Right cardiac atrium (tissue), 5 donors: ENCODE data around the gene TCIRG1. TPM values are rescaled to one million over a fixed set of nuclear protein-coding genes. Genes with fewer than 3 reads are reported as not detected.

Source experiments
- ATAC-seq, 2 donors: fragments of 200-7000 bp; cut with Tn5 transposase; one replicate each; pipeline versions ENCODE4 v1.8.0 to v1.9.1; 2020; ENCODE audit warnings: moderate library complexity in 2 of 2, mild to moderate bottlenecking in 1 of 2
- DNase-seq, 3 donors: peaks; one replicate each; pipeline ENCODE4 v3.0.0-alpha.2; 2020
- H3K27ac ChIP-seq: one replicate; pipeline ENCODE4 v1.5.1; 2013; ENCODE audit warnings: mild to moderate bottlenecking, low read length, control low read depth, moderate library complexity
- H3K27me3 ChIP-seq: one replicate; pipeline ENCODE4 v1.6.1; 2013; ENCODE audit not compliant: control insufficient read depth, insufficient read depth
- H3K4me1 ChIP-seq: one replicate; pipeline ENCODE4 v1.6.1; 2013; ENCODE audit warnings: low read length; ENCODE audit not compliant: control insufficient read depth, insufficient read depth
- H3K4me3 ChIP-seq: one replicate; pipeline ENCODE4 v1.5.1; 2013; ENCODE audit warnings: low read length, control low read depth
- H3K9me3 ChIP-seq: one replicate; pipeline ENCODE4 v1.6.1; 2013; ENCODE audit warnings: low read length; ENCODE audit not compliant: control insufficient read depth
- WGBS: extraction: QIAGEN DNeasy Blood & Tissue Kit; methylation state at CpG from one replicate; pipeline ENCODE4 v1.1.7; 2013; 5-methylcytosine and 5-hydroxymethylcytosine counted together
- intact Hi-C, 4 donors: fragments of 100-400 bp; cut with DNase I; formaldehyde crosslinking; loops; one replicate each; pipeline versions ENCODE4 v1.11.0 to v1.14.0; 2022 to 2023
- polyA plus RNA-seq: library from polyadenylated mRNA; stranded (reverse); fragments of 200-250 nt; gene quantifications from one replicate; pipeline ENCODE4 v1.2.3, GENCODE V29; 2013
- total RNA-seq, 4 donors: library from RNA; stranded (reverse); fragmentation: NEBNext Ultra II Directional; extraction: Animal tissue kit (Norgen Biotek cat#: 25700); gene quantifications; one replicate each; pipeline ENCODE4 v1.2.1, GENCODE V29; 2021
- donor health status: healthy with polysubstance abuse.
- donor health status: DM: no; HTN: yes; CAD: no.
- donor health status: DM: no; HTN: no; CAD: no.
- donor health status: DM: no; HTN: yes; CAD: no; lungs with severe emphysema.
- donor health status: DM: yes; HTN: yes; CAD: no.

Gene TCIRG1
- total and polyA plus RNA-seq, 5 donors: 23.4 to 40.2 (median 38.3) TPM

DNA sequence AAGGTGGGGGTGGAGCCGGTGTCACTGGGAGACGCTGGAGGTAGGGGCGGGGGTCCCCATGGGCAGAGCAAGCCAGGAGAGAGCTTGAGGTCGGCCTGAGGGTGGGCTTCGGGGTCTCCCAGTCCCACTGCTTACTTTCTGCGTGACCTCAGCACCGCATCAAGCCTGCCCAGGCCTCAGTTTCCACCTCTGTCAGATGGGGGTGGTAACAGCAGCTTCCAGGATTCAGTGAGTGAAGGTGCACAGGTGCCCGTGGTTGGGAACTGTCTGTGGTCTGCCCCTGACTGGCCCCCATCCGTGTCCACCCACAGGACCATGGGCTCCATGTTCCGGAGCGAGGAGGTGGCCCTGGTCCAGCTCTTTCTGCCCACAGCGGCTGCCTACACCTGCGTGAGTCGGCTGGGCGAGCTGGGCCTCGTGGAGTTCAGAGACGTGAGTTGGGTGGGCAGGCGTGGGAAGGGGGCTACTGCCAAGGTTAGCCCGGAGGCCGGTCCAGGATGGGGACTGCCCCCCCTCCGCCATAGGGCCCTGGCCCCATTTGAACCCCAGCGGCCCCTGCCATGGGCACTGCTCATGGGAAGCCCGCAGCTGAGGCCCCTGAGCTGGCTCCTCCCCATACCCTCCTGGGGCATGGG, 2.2 kb downstream of the TCIRG1 start:
- intact Hi-C loops: no loop called here
- Histone ChIP-seq H3K4me1 (peaks cover 11% of the 10 kb centered on the region), H3K27me3 (no peaks in the 10 kb centered on the region), H3K9me3 (no peaks in the 10 kb centered on the region), H3K4me3 (peak overlapping the region; percentile 73), H3K27ac (peak overlapping the region; percentile 14)
- peak; percentile 31 to 64 (median 58) for DNase-seq
- ATAC-seq: no peak
- WGBS: 81% methylated on average over 23 of the region's 23 CpGs

DNA sequence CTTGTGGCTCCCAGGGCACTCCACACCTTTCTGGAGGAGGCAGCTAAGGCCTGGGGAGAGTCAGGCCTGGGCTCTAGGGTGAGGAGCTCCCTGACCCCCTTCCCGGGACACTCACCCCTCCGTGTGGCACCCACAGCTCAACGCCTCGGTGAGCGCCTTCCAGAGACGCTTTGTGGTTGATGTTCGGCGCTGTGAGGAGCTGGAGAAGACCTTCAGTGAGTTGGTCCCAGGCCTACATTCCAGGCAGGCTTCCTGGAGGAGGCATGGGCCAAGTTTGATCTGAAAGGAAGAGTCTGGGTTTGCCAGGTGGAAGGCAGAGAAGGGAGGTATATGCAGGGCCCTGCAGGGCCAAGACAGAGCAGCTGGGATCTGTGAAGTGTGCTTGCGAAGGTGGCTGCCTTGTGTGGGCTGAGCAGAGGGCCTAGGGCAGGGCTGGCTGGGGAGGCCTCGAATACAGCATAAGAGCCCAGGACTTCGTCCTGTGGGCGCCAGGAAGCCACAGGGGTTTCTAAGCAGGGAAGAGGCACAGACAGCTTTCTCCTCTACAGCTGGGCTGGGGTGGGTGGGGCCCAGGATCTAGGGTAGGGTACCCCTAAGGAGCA, 2.9 kb downstream of the TCIRG1 start:
- no peak overlapping the region for H3K4me3 ChIP-seq
- DNase-seq (peak in 1 of 3 donors; percentile 38), ATAC-seq (no peak)
- no peaks in the 10 kb centered on the region for H3K27me3 ChIP-seq
- H3K9me3 ChIP-seq: no peaks in the 10 kb centered on the region
- H3K27ac ChIP-seq: no peak overlapping the region
- 86% methylated on average over 12 of the region's 12 CpGs for WGBS
- intact Hi-C loops: no loop called here
- H3K4me1 ChIP-seq: peaks cover 11% of the 10 kb centered on the region

DNA sequence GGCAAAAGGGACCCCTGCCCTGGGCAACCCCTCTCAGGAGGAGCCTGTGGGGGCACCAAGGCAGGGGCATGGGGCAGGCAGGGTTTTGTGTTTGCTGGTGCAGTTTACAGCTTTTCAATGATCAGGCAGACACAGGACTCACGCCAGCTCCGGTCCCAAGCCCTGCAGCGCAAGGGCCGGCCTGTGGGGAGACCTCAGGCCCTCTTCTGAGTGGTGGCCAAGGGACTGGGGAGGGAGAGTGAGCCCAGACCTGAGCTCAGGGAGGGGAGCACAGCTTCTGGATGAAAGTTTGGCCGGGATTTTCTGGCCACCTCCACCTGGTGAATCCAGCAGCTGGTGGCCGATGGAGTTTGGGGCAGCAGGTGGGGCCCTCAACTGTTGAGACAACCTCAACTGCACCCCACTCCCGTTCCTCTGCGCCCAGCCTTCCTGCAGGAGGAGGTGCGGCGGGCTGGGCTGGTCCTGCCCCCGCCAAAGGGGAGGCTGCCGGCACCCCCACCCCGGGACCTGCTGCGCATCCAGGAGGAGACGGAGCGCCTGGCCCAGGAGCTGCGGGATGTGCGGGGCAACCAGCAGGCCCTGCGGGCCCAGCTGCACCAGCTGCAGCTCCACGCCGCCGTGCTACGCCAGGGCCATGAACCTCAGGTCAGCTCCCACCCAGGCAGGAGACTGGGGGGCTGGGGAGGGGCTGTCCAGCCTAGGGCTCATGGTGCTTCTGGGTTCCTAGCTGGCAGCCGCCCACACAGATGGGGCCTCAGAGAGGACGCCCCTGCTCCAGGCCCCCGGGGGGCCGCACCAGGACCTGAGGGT, 3.6 kb downstream of the TCIRG1 start:
- DNase-seq (peak in 2 of 3 donors; percentile 18 to 61), ATAC-seq (no peak)
- no peaks in the 10 kb centered on the region for H3K9me3 ChIP-seq
- peaks cover 10% of the 10 kb centered on the region for H3K4me1 ChIP-seq
- H3K27me3 ChIP-seq: no peaks in the 10 kb centered on the region
- intact Hi-C loops: no loop called here
- no peak overlapping the region for H3K4me3 ChIP-seq
- H3K27ac ChIP-seq: no peak overlapping the region
- WGBS: 92% methylated on average over 27 of the region's 27 CpGs

DNA sequence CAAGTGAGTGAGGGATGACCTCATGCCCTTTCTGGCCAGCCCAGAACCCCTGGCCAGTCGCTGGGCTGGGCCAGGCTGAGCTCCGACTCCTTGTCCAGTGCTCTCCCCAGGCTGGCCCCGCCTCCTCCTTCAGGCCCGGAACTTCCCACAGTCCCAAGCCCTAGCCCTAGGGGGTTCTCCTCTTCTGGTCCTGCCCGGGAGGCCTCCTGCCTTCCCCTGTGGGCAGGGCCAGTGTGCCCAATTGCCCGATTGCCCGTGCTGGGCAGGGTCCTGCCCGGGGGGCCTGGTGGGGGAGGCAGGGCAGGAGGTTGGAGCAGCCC, 4.2 kb downstream of the TCIRG1 start:
- Histone ChIP-seq H3K9me3 (no peaks in the 10 kb centered on the region), H3K4me1 (peaks cover 6% of the 10 kb centered on the region), H3K4me3 (no peak overlapping the region), H3K27ac (no peak overlapping the region), H3K27me3 (no peaks in the 10 kb centered on the region)
- no peak for ATAC-seq
- intact Hi-C loops: no loop called here
- 82% methylated on average over 8 of the region's 8 CpGs for WGBS
- DNase-seq: peak in 1 of 3 donors; percentile 10

DNA sequence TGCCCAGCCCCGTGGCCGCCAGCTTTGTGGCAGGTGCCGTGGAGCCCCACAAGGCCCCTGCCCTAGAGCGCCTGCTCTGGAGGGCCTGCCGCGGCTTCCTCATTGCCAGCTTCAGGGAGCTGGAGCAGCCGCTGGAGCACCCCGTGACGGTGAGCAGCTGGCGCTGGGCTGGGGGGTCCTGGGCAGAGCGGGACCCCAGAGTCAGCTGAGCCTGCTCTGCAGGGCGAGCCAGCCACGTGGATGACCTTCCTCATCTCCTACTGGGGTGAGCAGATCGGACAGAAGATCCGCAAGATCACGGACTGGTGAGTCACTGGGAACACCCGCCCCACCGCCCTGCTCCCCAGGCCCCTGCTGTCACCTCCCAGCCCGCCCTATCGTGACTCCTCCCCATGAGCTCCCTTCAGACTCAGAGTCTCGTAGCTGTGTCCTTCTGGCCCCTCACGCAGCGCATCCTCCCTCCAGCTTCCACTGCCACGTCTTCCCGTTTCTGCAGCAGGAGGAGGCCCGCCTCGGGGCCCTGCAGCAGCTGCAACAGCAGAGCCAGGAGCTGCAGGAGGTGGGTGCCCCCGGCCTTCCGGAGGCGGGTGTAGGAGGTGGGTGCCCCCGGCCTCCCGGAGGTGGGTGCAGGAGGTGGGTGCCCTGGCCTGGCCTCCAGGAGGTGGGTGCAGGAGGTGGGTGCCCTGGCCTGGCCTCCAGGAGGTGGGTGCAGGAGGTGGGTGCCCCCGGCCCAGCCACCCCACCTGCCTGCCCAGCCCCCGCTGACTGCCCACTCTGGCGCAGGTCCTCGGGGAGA, 4.7 kb downstream of the TCIRG1 start:
- peak in 2 of 3 donors; percentile 13 to 37 for DNase-seq
- WGBS: 85% methylated on average over 36 of the region's 36 CpGs
- Histone ChIP-seq H3K4me1 (no peaks in the 10 kb centered on the region), H3K27ac (no peak overlapping the region), H3K4me3 (no peak overlapping the region), H3K27me3 (no peaks in the 10 kb centered on the region), H3K9me3 (no peaks in the 10 kb centered on the region)
- intact Hi-C loops: no loop called here
- no peak for ATAC-seq

DNA sequence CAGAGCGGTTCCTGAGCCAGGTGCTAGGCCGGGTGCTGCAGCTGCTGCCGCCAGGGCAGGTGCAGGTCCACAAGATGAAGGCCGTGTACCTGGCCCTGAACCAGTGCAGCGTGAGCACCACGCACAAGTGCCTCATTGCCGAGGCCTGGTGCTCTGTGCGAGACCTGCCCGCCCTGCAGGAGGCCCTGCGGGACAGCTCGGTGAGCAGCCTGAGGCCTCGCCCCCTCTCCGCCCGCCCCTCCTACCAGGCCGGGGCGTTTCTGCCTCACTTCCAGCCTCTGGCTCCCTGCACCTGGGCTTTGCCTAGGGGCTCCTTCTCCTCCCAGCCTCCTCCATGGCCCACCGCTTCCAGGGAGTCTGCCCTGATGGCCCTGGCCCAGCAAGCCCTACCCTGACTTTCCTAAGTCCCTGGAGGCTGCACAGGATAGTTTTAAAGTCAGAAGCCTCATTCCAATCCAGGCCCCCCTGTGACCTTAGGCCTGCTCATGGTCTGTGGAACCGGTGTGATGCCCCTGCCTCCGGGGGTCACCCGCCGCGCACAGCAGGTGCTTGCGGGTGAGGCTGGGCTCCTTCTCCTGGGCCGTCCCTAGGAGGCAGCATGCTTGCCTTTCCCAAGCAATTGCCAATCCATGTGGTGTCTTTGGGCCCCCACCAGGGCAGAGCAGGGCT, 5.5 kb downstream of the TCIRG1 start:
- WGBS: 90% methylated on average over 24 of the region's 24 CpGs
- no peak overlapping the region for H3K27ac ChIP-seq

DNA sequence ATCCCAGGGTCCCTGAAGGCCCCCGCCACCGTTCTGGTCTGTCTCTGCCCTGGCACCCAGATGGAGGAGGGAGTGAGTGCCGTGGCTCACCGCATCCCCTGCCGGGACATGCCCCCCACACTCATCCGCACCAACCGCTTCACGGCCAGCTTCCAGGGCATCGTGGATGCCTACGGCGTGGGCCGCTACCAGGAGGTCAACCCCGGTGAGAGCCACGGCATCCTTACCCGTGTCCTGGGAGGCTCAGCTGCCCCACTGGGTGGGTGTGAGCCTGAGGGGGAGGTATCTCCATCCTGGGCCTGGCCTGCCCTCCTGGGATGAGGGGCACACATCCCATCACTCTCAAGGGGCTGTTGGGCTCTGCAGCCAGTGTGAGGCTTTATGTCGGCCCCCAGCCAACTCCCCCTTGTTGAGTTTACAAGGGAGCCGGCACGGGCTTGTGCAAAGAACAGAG, 6.1 kb downstream of the TCIRG1 start:
- 95% methylated on average over 18 of the region's 18 CpGs for WGBS

More for the DNA sequence above, 5.5 kb downstream of the TCIRG1 start:
- no peak for ATAC-seq
- intact Hi-C loops: no loop called here
- Histone ChIP-seq H3K27me3 (no peaks in the 10 kb centered on the region), H3K4me1 (no peaks in the 10 kb centered on the region), H3K4me3 (no peak overlapping the region), H3K9me3 (no peaks in the 10 kb centered on the region)
- peak in 2 of 3 donors; percentile 9 to 46 for DNase-seq

DNA sequence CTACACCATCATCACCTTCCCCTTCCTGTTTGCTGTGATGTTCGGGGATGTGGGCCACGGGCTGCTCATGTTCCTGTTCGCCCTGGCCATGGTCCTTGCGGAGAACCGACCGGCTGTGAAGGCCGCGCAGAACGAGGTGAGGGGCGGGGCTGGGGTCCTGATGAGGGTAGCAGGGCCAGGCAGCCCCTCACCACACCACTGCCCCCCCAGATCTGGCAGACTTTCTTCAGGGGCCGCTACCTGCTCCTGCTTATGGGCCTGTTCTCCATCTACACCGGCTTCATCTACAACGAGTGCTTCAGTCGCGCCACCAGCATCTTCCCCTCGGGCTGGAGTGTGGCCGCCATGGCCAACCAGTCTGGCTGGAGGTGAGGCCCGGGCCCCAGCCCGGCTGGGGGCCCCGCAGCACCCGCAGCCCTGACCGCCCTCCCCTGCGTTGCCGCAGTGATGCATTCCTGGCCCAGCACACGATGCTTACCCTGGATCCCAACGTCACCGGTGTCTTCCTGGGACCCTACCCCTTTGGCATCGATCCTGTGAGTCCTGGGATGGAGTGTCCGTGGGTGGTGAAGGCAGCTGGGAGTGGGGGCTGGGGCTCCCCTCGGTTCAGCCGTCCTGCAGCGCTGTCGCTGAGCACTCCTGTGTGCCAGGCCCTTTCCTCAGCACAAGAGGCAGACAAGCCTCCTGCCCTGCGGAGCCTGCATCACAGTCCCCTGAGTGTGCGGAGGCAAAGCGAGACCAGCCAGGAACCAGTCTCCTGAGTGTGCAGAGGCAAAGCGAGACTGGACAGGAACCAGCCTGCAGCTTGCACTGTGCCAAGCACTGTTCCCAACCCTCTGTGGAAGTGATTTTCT, 8.8 kb downstream of the TCIRG1 start:
- DNase-seq (peak in 2 of 3 donors; percentile 56 to 59), ATAC-seq (no peak)
- 85% methylated on average over 37 of the region's 37 CpGs for WGBS
- Histone ChIP-seq H3K4me1 (no peaks in the 10 kb centered on the region), H3K27me3 (no peaks in the 10 kb centered on the region), H3K4me3 (no peak overlapping the region), H3K9me3 (no peaks in the 10 kb centered on the region), H3K27ac (no peak overlapping the region)
- intact Hi-C loops: no loop called here

More for the DNA sequence above, 6.1 kb downstream of the TCIRG1 start:
- Histone ChIP-seq H3K27ac (no peak overlapping the region), H3K9me3 (no peaks in the 10 kb centered on the region), H3K27me3 (no peaks in the 10 kb centered on the region), H3K4me1 (no peaks in the 10 kb centered on the region), H3K4me3 (no peak overlapping the region)
- ATAC-seq: no peak
- DNase-seq: peak in 1 of 3 donors; percentile 35
- intact Hi-C loops: no loop called here

DNA sequence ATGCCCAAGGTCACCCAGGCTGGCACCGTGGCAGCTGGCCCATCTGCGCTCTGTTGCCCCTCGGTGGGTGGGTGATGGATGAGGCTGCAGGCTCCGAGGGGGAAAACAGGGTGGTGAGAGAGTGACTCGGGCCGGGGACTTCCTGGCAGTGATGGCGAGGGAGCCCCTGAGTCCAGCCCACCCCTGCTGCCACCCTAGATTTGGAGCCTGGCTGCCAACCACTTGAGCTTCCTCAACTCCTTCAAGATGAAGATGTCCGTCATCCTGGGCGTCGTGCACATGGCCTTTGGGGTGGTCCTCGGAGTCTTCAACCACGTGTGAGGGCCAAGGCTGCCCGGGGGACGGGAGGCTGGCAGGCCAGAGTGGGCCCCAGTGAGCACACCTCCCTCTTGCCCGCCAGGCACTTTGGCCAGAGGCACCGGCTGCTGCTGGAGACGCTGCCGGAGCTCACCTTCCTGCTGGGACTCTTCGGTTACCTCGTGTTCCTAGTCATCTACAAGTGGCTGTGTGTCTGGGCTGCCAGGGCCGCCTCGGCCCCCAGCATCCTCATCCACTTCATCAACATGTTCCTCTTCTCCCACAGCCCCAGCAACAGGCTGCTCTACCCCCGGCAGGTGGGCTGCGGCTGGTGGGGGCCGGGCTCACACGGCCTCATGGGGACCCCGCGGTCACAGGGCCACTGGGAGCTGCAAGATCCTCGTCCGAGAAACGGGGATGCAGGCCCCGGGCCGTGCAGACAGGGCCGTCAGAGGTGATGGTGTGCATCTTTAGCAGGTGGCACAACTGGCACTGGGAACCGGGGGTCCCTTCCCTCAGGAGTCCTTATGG, 10.1 kb downstream of the TCIRG1 start:
- intact Hi-C loops: no loop called here
- no peak overlapping the region for H3K4me3 ChIP-seq
- WGBS: 92% methylated on average over 35 of the region's 35 CpGs
- ATAC-seq (no peak), DNase-seq (peak in 2 of 3 donors; percentile 37 to 47)
- no peaks in the 10 kb centered on the region for H3K4me1 ChIP-seq
- H3K27me3 ChIP-seq: no peaks in the 10 kb centered on the region
- H3K27ac ChIP-seq: no peak overlapping the region
- H3K9me3 ChIP-seq: no peaks in the 10 kb centered on the region
